ENCODE data around the gene ELAVL2. TPM values are rescaled to one million over a fixed set of nuclear protein-coding genes. Genes with fewer than 3 reads are reported as not detected.

ELAVL2 gene
- total RNA-seq, 4 donors from 2014 or later, result 0.13 to 0.62 (median 0.25) TPM; not detected in 1

- ATAC-seq, result no peak
These were observed 127.9 kb downstream of the ELAVL2 start for GRCh38 chr9:23698161-23698560.

GRCh38 chr9:23695572-23695971, 130.5 kb downstream of the ELAVL2 start:
- 88 to 94% methylated on average over 5 of the region's 5 CpGs for WGBS, 2 donors (ENCODE audit: low coverage in 1 of 2)
- no peak for ATAC-seq
- Histone ChIP-seq H3K36me3 (no peaks in the 10 kb centered on the region), H3K27me3 (no peaks in the 10 kb centered on the region), H3K27ac (no peak overlapping the region), H3K4me3 (no peak overlapping the region), H3K4me1 (no peaks in the 10 kb centered on the region), H3K9me3 (no peaks in the 10 kb centered on the region)
- TF ChIP-seq POLR2A (IDR thresholded peaks at IDR 0.05), result no peak
- TF ChIP-seq CTCF (IDR thresholded peaks at IDR 0.05), result no peak
- TF ChIP-seq EP300 (IDR thresholded peaks at IDR 0.05), result no peak
- TF ChIP-seq POLR2AphosphoS5 (IDR thresholded peaks at IDR 0.05), result no peak

More at GRCh38 chr9:23698161-23698560, 127.9 kb downstream of the ELAVL2 start:
- Histone ChIP-seq H3K4me1 (no peaks in the 10 kb centered on the region), H3K9me3 (no peaks in the 10 kb centered on the region), H3K4me3 (no peak overlapping the region), H3K27me3 (no peaks in the 10 kb centered on the region), H3K36me3 (no peaks in the 10 kb centered on the region), H3K27ac (no peak overlapping the region)
- no peak for TF ChIP-seq POLR2A (IDR thresholded peaks at IDR 0.05)
- 70 to 76% methylated on average over 1 of the region's 1 CpG for WGBS, 2 donors (ENCODE audit: low coverage in 1 of 2)

GRCh38 chr9:23693374-23693773, 132.7 kb downstream of the ELAVL2 start:
- ATAC-seq, result no peak
- Histone ChIP-seq H3K36me3 (no peaks in the 10 kb centered on the region), H3K4me3 (no peak overlapping the region), H3K27ac (no peak overlapping the region), H3K9me3 (no peaks in the 10 kb centered on the region), H3K27me3 (no peaks in the 10 kb centered on the region), H3K4me1 (no peaks in the 10 kb centered on the region)
- WGBS, 2 donors (ENCODE audit: low coverage in 1 of 2), result 79 to 100% methylated on average over 2 to 5 of the region's 5 CpGs
- TF ChIP-seq POLR2A (IDR thresholded peaks at IDR 0.05), result no peak
- no peak for TF ChIP-seq CTCF (IDR thresholded peaks at IDR 0.05)
- TF ChIP-seq EP300 (IDR thresholded peaks at IDR 0.05), result no peak
- TF ChIP-seq POLR2AphosphoS5 (IDR thresholded peaks at IDR 0.05), result no peak

- H3K27ac ChIP-seq, result no peak overlapping the region
- WGBS, 2 donors (ENCODE audit: low coverage in 1 of 2), result 100% methylated on average over 1 of the region's 1 CpG
- no peaks in the 10 kb centered on the region for H3K36me3 ChIP-seq
- no peaks in the 10 kb centered on the region for H3K27me3 ChIP-seq
- no peak for ATAC-seq
- TF ChIP-seq POLR2AphosphoS5 (IDR thresholded peaks at IDR 0.05) (no peak), CTCF (IDR thresholded peaks at IDR 0.05) (no peak), POLR2A (IDR thresholded peaks at IDR 0.05) (no peak)
- no peaks in the 10 kb centered on the region for H3K4me1 ChIP-seq
- H3K4me3 ChIP-seq, result no peak overlapping the region
- no peaks in the 10 kb centered on the region for H3K9me3 ChIP-seq
These were observed 139.1 kb downstream of the ELAVL2 start for GRCh38 chr9:23686896-23687295.

- Histone ChIP-seq H3K27me3 (no peaks in the 10 kb centered on the region), H3K36me3 (no peaks in the 10 kb centered on the region), H3K9me3 (no peaks in the 10 kb centered on the region), H3K27ac (no peak overlapping the region), H3K4me3 (no peak overlapping the region), H3K4me1 (no peaks in the 10 kb centered on the region)
- WGBS, 2 donors (ENCODE audit: low coverage in 1 of 2), result 76 to 82% methylated on average over 4 of the region's 4 CpGs
- no peak for ATAC-seq
- TF ChIP-seq CTCF (IDR thresholded peaks at IDR 0.05) (no peak), POLR2A (IDR thresholded peaks at IDR 0.05) (no peak), EP300 (IDR thresholded peaks at IDR 0.05) (no peak), POLR2AphosphoS5 (IDR thresholded peaks at IDR 0.05) (no peak)
These were observed 139.8 kb downstream of the ELAVL2 start for GRCh38 chr9:23686257-23686656.
